GM21515 (cell line): ENCODE data around the gene TBXAS1.

Experiments used
- ATAC-seq: cut with Tn5 transposase; IDR thresholded peaks from one replicate; pipeline ENCODE4 v1.9.1; 2021; ENCODE audit not compliant: unreplicated experiment

TBXAS1 gene

GRCh38 chr7:139995017-139995915 is 166.2 kb downstream of the TBXAS1 start:
- no peak for ATAC-seq

DNA sequence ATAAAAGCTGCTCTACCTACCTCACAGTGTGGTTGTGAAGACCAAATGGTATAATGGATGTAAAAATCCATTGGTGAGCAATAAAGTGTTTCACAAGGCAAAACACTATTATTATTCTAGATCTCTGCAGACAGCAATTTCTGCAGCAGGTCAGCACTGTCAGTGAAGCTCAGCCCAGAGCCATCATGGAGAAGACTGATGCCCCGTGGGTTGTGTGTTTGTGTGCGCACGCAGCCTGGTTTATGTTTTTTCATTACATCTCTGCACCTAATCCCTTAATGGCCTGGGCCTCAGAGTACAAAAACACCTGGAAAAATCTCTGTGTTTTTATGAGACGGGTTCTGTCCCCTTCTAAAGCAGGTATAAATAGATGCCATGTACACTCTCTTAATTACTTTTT is 169.5 kb downstream of the TBXAS1 start:
- no peak for ATAC-seq

- ATAC-seq: no peak
Observed at GRCh38 chr7:139999516-139999915, 170.5 kb downstream of the TBXAS1 start.

DNA sequence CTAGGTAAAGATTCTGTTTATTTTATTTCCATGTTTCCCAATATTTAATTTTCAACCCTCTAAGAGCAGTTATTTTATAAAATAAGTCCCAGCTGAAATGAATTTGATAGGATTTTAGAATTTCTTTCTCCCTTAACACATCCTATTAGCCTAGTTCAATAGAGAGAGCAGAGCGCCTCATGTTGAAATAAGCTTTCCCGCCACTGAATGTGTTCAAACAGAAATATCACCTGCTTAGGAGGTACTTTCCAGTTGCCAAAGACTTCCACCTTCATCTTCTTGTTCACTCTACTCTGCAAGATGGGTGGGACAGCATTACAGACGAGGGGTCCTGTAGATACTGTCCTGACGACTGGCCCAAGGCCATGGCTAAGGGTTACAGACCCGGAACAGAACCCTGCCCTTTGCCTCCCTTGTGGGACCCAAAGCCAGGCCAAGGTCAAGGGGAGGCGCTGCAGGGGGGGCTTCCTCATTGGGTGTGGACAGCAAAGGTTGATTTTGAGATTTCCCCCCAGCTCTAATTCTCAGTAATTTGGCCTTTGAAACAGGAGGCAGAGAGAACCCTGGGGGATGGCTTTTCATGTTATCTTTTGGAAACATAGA is 171.7 kb downstream of the TBXAS1 start:
- ATAC-seq: no peak

- ATAC-seq: no peak
Observed at GRCh38 chr7:140003913-140004382, 174.9 kb downstream of the TBXAS1 start.

- no peak for ATAC-seq
Observed at GRCh38 chr7:140004672-140005071, 175.6 kb downstream of the TBXAS1 start.

DNA sequence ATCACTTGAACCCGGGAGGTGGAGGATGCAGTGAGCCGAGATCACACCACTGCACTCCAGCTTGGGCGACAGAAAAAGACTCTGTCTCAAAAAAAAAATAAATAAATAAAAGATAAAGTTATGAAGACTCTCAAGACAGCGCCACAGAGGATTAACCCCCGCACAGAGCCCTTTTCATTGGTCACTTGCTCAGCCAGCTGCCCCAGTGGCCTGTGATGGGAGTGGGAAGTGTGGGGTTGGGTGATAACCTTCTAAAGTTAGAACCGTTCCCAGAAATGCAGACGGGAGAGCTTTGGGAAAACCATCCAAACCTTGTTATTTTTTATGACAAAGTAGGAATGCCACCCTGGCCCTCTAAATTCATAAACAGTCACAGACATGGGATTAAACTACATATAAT is 176.3 kb downstream of the TBXAS1 start:
- ATAC-seq: no peak

DNA sequence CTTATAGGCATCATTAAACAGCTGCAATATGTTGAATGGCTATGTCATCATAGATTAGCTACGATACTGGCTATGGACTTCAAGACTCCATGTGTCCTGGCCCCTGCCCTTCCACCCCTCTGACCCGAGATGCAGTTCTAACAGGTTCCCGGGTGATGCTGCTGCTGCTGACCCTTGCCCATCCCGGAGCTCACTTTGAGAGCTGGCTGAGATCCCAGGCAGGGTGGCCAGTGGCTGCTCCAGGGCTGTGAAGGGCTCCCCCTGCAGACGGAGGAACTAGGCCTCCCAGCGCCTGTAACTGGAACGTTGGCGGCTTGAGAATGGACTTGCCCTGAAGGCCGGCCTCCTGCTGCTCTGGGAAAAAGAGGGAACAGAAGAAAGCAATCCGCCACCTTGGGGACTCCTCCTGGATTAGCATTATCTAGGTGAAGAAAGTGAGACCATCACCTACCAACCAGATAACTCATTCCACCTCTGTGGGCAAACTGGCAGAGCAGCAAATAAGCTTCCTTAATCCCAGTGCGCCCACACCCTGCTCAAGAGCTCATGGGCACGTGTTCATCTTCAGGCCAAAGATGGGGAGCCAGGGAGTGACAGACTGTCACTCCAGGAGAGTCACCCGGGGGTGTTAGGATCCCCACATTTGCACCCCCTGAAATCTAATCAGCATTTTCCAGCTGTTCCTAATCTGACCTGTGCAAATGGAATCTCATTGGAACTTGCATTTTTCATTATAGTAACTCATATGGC is 176.9 kb downstream of the TBXAS1 start:
- ATAC-seq: no peak

DNA sequence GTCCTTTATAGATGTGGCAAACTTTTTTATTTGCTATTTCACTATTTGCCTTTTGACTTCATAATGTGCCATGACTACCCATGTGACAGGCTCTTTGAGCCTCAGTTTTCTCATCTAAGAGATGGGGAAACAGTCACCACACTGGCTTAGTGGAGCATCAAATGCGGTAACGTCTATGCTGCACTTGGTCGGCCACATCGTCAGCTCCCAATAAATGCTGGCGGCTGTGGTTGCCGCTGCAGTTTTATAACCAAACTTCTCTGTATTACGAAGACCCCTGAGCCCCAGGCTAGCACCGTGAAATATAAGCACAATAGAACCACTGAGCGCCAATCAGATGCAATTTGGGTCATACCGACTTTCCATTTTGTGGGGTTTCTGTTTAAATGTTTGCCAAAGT is 177.5 kb downstream of the TBXAS1 start:
- ATAC-seq: no peak

GRCh38 chr7:140007051-140007690 is 178.1 kb downstream of the TBXAS1 start:
- ATAC-seq: no peak

- no peak for ATAC-seq
Observed at GRCh38 chr7:140008755-140009610, 179.9 kb downstream of the TBXAS1 start.

GRCh38 chr7:140009735-140010134 is 180.7 kb downstream of the TBXAS1 start:
- ATAC-seq: no peak

DNA sequence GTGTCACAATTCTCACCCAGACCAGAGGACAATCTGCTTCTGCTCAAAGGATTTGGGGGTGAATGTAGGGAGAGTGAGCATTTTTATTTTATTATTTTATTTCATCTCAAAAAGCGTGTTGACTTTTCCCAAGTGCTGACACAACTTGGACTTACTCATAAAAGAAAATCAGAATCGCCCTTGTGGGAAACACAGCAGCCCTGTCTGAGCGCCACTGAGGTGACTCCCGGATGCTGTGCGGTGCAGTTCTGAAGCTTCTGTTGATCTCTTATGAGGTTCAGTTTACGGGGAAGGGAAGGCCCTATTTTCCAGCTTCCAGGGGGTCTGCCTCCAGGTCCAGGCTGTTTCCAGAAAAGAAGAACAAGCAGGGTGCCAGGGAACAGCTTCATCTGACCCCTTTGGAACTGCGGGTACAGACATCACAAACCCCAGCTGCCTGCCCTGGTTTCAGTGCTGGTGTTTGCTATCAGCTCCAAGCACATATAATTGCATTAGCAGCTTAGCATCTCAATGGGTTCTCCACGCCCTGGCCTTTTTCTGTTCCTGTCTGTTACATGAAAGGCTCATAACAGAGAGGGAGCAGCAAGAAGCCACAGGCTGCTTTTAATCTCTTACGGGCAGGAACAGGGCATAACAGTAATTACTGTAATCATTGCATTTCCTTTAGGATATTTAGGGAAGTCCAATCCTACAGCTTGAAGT is 181.3 kb downstream of the TBXAS1 start:
- ATAC-seq: no peak

- no peak for ATAC-seq
Observed at GRCh38 chr7:140013676-140014075, 184.6 kb downstream of the TBXAS1 start.

GRCh38 chr7:140014123-140014522 is 185.1 kb downstream of the TBXAS1 start:
- no peak for ATAC-seq

DNA sequence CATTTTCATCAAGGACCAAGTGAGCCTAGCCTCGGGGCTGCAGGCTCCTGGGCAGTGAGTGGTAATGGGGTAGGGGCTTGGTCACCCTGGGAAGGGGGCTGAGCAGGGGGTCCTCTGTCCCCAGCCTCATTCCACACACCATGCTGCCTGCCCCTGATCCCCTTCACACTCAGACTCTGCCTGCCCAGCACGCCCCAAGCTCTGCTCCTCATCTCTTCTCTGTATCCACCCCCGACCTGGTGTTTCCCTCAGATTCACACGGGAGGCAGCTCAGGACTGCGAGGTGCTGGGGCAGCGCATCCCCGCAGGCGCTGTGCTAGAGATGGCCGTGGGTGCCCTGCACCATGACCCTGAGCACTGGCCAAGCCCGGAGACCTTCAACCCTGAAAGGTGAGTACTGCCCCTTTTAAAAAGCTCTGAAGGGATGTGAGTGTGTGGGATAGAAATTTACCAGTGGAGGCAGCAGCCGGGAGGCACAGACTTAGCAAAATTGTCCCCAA is 186.5 kb downstream of the TBXAS1 start:
- no peak for ATAC-seq

DNA sequence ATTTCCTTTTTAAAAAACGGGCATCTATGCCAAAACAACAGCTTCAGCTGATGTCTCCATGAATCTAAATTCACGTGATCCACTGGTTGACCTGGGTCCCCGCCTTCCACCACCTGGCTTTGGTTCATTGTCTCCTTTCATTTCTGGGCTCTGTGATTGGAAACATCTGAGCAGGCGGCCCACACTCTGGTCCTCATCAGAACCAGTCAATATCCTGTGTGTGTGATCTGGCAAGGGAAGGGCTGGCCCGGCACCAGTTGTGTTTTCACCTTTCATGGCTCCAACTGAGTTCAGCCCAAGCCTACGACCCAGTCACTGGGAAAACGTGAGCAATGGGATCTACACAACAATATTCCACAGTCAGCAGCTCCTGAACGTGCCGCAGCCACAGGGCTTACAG is 187.5 kb downstream of the TBXAS1 start:
- ATAC-seq: no peak

- ATAC-seq: no peak
Observed at GRCh38 chr7:140017034-140017433, 188.0 kb downstream of the TBXAS1 start.

DNA sequence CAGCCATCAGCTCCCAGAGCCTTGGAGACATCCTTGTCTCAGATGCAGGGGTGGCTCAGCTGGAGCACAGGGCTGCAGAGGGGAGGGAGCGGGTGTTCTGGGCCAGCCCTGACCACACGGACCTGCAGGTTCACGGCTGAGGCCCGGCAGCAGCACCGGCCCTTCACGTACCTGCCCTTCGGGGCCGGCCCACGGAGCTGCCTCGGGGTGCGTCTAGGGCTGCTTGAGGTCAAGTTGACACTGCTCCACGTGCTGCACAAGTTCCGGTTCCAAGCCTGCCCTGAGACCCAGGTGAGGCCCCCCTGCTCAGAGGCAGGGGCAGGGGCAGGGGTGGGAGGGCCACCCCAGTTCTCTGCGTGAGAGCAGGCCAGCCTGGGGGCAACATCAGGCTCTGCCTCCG is 188.5 kb downstream of the TBXAS1 start:
- ATAC-seq: no peak
